Measurements from ENCODE around the gene TNS3.

DNA sequence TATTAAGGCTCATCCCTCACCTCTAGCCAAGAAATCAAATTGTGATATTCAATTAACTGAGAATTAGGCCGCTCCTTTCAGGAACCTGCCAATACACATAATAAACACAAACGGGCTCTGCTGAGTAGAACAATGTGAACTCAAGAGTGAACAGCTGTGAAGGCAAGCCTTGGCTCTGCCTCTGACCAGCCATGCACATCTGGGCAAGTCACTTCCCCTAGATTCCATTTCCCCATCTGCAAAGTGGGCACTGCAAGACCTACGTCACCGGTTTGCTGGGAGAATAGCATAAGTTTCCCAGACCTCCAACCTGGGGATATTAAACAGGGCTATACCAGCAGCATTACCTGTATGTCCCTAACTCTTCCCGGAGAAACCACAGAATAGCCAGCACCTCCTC lies 355.2 kb downstream of the TNS3 start:
- TF ChIP-seq POLR2A (IDR thresholded peaks at IDR 0.05): no peak
- TF ChIP-seq, protein P1, sequence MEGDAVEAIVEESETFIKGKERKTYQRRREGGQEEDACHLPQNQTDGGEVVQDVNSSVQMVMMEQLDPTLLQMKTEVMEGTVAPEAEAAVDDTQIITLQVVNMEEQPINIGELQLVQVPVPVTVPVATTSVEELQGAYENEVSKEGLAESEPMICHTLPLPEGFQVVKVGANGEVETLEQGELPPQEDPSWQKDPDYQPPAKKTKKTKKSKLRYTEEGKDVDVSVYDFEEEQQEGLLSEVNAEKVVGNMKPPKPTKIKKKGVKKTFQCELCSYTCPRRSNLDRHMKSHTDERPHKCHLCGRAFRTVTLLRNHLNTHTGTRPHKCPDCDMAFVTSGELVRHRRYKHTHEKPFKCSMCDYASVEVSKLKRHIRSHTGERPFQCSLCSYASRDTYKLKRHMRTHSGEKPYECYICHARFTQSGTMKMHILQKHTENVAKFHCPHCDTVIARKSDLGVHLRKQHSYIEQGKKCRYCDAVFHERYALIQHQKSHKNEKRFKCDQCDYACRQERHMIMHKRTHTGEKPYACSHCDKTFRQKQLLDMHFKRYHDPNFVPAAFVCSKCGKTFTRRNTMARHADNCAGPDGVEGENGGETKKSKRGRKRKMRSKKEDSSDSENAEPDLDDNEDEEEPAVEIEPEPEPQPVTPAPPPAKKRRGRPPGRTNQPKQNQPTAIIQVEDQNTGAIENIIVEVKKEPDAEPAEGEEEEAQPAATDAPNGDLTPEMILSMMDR (IDR thresholded peaks at IDR 0.05): no peak

All from uterus (tissue), 2 donors.